Sigmoid colon (tissue), 7 donors: ENCODE data around the gene LAMA4. TPM values are rescaled to one million over a fixed set of nuclear protein-coding genes. Genes with fewer than 3 reads are reported as not detected.

ENCODE experiments used
- DNase-seq: peaks from one replicate; pipeline ENCODE4 v3.0.0-alpha.2; 2019
- H3K27ac ChIP-seq, 4 donors: fragments of 200-600 bp; sonication (generic); one replicate each; pipeline ENCODE4 v1.5.1; 2016 to 2019; ENCODE audit warnings: mild to moderate bottlenecking in 1 of 4
- H3K27me3 ChIP-seq, 3 donors: fragments of 200-600 bp; sonication (generic); one replicate each; pipeline ENCODE4 v1.5.1; 2019; ENCODE audit warnings: mild to moderate bottlenecking in 1 of 3
- H3K36me3 ChIP-seq, 4 donors: fragments of 200-600 bp; sonication (generic); one replicate each; pipeline ENCODE4 v1.5.1; 2016 to 2019
- H3K4me1 ChIP-seq, 4 donors: fragments of 200-600 bp; sonication (generic); one replicate each; pipeline ENCODE4 v1.5.1; 2017 to 2019
- H3K4me3 ChIP-seq, 4 donors: fragments of 200-600 bp; sonication (generic); one replicate each; pipeline ENCODE4 v1.5.1; 2017 to 2019; ENCODE audit warnings: mild to moderate bottlenecking in 2 of 4, moderate library complexity in 1 of 4
- H3K9me3 ChIP-seq, 4 donors: fragments of 200-600 bp in 3 of 4; sonication (generic) in 3 of 4; one replicate each; pipeline versions ENCODE4 v1.5.1 to v1.6.1; 2013 to 2019
- CTCF ChIP-seq, 4 experiments: fragments of 450-650 bp in 3 of 4; fragments of 200-600 bp in 1 of 4; IDR thresholded peaks; one replicate each; pipeline ENCODE4 v1.5.1; 2016 to 2019; ENCODE audit warnings: antibody characterized with exemption in 4 of 4, mild to moderate bottlenecking in 3 of 4, moderate library complexity in 2 of 4
- EP300 ChIP-seq, 4 donors: sonication (generic); formaldehyde crosslinking; IDR thresholded peaks; one replicate each; pipeline ENCODE4 v1.6.1; 2017; ENCODE audit warnings: antibody characterized with exemption in 4 of 4
- POLR2A ChIP-seq, 2 donors: fragments of 450-650 bp; IDR thresholded peaks; one replicate each; pipeline ENCODE4 v1.6.1; 2016; ENCODE audit warnings: antibody characterized with exemption in 2 of 2, mild to moderate bottlenecking in 2 of 2, moderate library complexity in 2 of 2
- POLR2AphosphoS5 ChIP-seq, 4 donors: sonication (generic); formaldehyde crosslinking; IDR thresholded peaks; one replicate each; pipeline ENCODE4 v1.6.1; 2017; ENCODE audit warnings: antibody characterized with exemption in 4 of 4
- WGBS, 2 donors: extraction: QIAGEN DNeasy Blood & Tissue Kit; methylation state at CpG; one replicate each; pipeline ENCODE4 v1.1.7; 2013; 5-methylcytosine and 5-hydroxymethylcytosine counted together
- intact Hi-C: fragments of 100-400 bp; cut with DNase I; formaldehyde crosslinking; loops from one replicate; pipeline ENCODE4 v1.15.1; 2023
- polyA plus RNA-seq, 3 donors: library from polyadenylated mRNA; stranded (reverse); fragments of 200-250 nt; gene quantifications; one replicate each; pipeline ENCODE4 v1.2.3, GENCODE V29; 2013
- total RNA-seq, 4 donors: library from RNA; depleted of rRNA; stranded (reverse); fragments of >200 nt; gene quantifications; one replicate each; pipeline ENCODE4 v1.1.0, GENCODE V29; 2016
- donor health status: healthy with polysubstance abuse.
- donor health status: Bipolar disorder and iron deficiency.
- donor health status: healthy.

LAMA4 gene
- total and polyA plus RNA-seq, 7 donors: 6.9 to 225 (median 95.3) TPM

GRCh38 chr6:112145080-112145573 is 109.2 kb downstream of the LAMA4 start:
- peaks cover 0 to 13% (median 9%) of the 10 kb centered on the region in 4 donors for H3K4me1 ChIP-seq
- H3K27ac ChIP-seq: peak overlapping the region in 2 of 4 donors; percentile 24 to 53
- H3K4me3 ChIP-seq: no peak overlapping the region
- no peaks in the 10 kb centered on the region for H3K27me3 ChIP-seq
- no peak for DNase-seq
- no peaks in the 10 kb centered on the region for H3K9me3 ChIP-seq
- H3K36me3 ChIP-seq: peaks cover 43 to 82% (median 57%) of the 10 kb centered on the region in 4 donors
- 68 to 87% methylated on average over 10 of the region's 10 CpGs for WGBS, 2 donors
- TF ChIP-seq CTCF (IDR thresholded peaks at IDR 0.05) (no peak), POLR2A (IDR thresholded peaks at IDR 0.05) (no peak), EP300 (IDR thresholded peaks at IDR 0.05) (no peak), POLR2AphosphoS5 (IDR thresholded peaks at IDR 0.05) (no peak)
- intact Hi-C loops: no loop called here

- Histone ChIP-seq H3K4me1 (peaks cover 0 to 5% (median 2%) of the 10 kb centered on the region in 4 donors), H3K27me3 (no peaks in the 10 kb centered on the region), H3K27ac (peak overlapping the region in 1 of 4 donors; percentile 53), H3K9me3 (no peaks in the 10 kb centered on the region), H3K36me3 (peaks cover 50 to 90% (median 64%) of the 10 kb centered on the region in 4 donors), H3K4me3 (no peak overlapping the region)
- intact Hi-C loops: no loop called here
- TF ChIP-seq CTCF (IDR thresholded peaks at IDR 0.05) (no peak), EP300 (IDR thresholded peaks at IDR 0.05) (no peak), POLR2AphosphoS5 (IDR thresholded peaks at IDR 0.05) (no peak), POLR2A (IDR thresholded peaks at IDR 0.05) (no peak)
- no peak for DNase-seq
- WGBS, 2 donors: 77 to 85% methylated on average over 12 of the region's 12 CpGs
These were observed 110.0 kb downstream of the LAMA4 start for GRCh38 chr6:112144145-112144926.

- Histone ChIP-seq H3K4me1 (no peaks in the 10 kb centered on the region), H3K27ac (no peak overlapping the region), H3K27me3 (no peaks in the 10 kb centered on the region), H3K9me3 (no peaks in the 10 kb centered on the region), H3K36me3 (peaks cover 59 to 100% (median 69%) of the 10 kb centered on the region in 4 donors), H3K4me3 (no peak overlapping the region)
- no peak for TF ChIP-seq EP300 (IDR thresholded peaks at IDR 0.05)
- no peak for TF ChIP-seq CTCF (IDR thresholded peaks at IDR 0.05)
- TF ChIP-seq POLR2A (IDR thresholded peaks at IDR 0.05): no peak
- no peak for TF ChIP-seq POLR2AphosphoS5 (IDR thresholded peaks at IDR 0.05)
- 85% methylated on average over 2 of the region's 2 CpGs for WGBS, 2 donors
- intact Hi-C loops: no loop called here
- DNase-seq: no peak
These were observed 112.7 kb downstream of the LAMA4 start for GRCh38 chr6:112141707-112142106.

GRCh38 chr6:112139052-112139451 is 115.3 kb downstream of the LAMA4 start:
- WGBS, 2 donors: 86 to 89% methylated on average over 8 of the region's 8 CpGs

More at GRCh38 chr6:112139052-112139451, 115.3 kb downstream of the LAMA4 start:
- no peak for DNase-seq
- Histone ChIP-seq H3K9me3 (no peaks in the 10 kb centered on the region), H3K4me3 (no peak overlapping the region), H3K36me3 (peaks cover 52 to 100% (median 71%) of the 10 kb centered on the region in 4 donors), H3K27me3 (no peaks in the 10 kb centered on the region), H3K27ac (no peak overlapping the region), H3K4me1 (no peaks in the 10 kb centered on the region)
- TF ChIP-seq CTCF (IDR thresholded peaks at IDR 0.05) (no peak), EP300 (IDR thresholded peaks at IDR 0.05) (no peak), POLR2A (IDR thresholded peaks at IDR 0.05) (no peak), POLR2AphosphoS5 (IDR thresholded peaks at IDR 0.05) (no peak)
- intact Hi-C loops: no loop called here
